AG04450 (cell line): Measurements from ENCODE around the gene MCU. TPM values are rescaled to one million over a fixed set of nuclear protein-coding genes. Genes with fewer than 3 reads are reported as not detected.
"Not testable (repeated sequence)": the region's sequence is repeated elsewhere in the genome, so short reads cannot be mapped to it uniquely, and the experiment has no call there.

Experiments
- CTCF ChIA-PET: fragments of 300-600, 350-600 bp; formaldehyde crosslinking; extraction: SDS; loops from one replicate; lab custom pipeline; 2022; ENCODE audit warnings: antibody characterized with exemption, inconsistent platforms; lab: Charles Lee
- POLR2A ChIA-PET: fragments of 350-600 bp; formaldehyde crosslinking; extraction: SDS; loops from one replicate; lab custom pipeline; 2021; ENCODE audit warnings: antibody characterized with exemption, inconsistent platforms; lab: Yijun Ruan, JAX
- DNase-seq: peaks from one replicate; pipeline ENCODE4 v3.0.0-alpha.2; 2011; ENCODE audit warnings: low read depth, low spot score
- H3K27ac ChIP-seq: one replicate; pipeline ENCODE4 v1.5.1; 2012; ENCODE audit warnings: low read depth, low read length, control low read depth
- H3K27me3 ChIP-seq: one replicate; pipeline ENCODE4 v1.6.0; 2012; ENCODE audit warnings: low read length; ENCODE audit not compliant: control insufficient read depth, insufficient read depth
- H3K4me3 ChIP-seq: 2 replicates; pipeline ENCODE4 v1.5.1; 2011; ENCODE audit warnings: mild to moderate bottlenecking, low read depth, low read length, control low read depth
- H3K9me3 ChIP-seq: 2 replicates; pipeline ENCODE4 v1.5.1; 2012; ENCODE audit warnings: low read length; ENCODE audit not compliant: control insufficient read depth, insufficient read depth
- CTCF ChIP-seq: IDR thresholded peaks from 2 replicates; pipeline ENCODE4 v1.5.1; 2011; ENCODE audit warnings: low read depth, low read length, control low read depth, inconsistent platforms
- polyA plus RNA-seq: library from polyadenylated mRNA; depleted of rRNA; stranded (reverse); fragments of >200 nt; gene quantifications from 2 replicates; pipeline ENCODE4 v1.2.3, GENCODE V29; 2011

The MCU gene
- polyA plus RNA-seq, 1 experiment, result 104 TPM

GRCh38 chr10:72762042-72762441 lies 70.1 kb downstream of the MCU start:
- Histone ChIP-seq H3K27ac (no peak overlapping the region), H3K9me3 (no peaks in the 10 kb centered on the region), H3K27me3 (no peaks in the 10 kb centered on the region), H3K4me3 (no peak overlapping the region)
- CTCF ChIA-PET, result no interaction called here
- POLR2A ChIA-PET, result no interaction called here
- TF ChIP-seq CTCF, result no peak
- no peak for DNase-seq

- POLR2A ChIA-PET, result interaction anchor here (0.6 to 1.4 kb wide), 3 partner anchors 22 to 70 kb away, joined by 3 to 6 read pairs (median 4); no protein-coding TSS in a partner anchor
Measured at GRCh38 chr10:72763201-72763600, 71.3 kb downstream of the MCU start.

GRCh38 chr10:72764151-72764550 lies 72.2 kb downstream of the MCU start:
- CTCF ChIA-PET, result interaction anchor here (1.0 kb wide), 1 partner anchor 69 kb away, joined by 4 read pairs; no protein-coding TSS in a partner anchor
- Histone ChIP-seq H3K9me3 (peaks cover 2% of the 10 kb centered on the region; the same call in 1 of the 2 replicates), H3K27ac (no peak overlapping the region), H3K4me3 (no peak overlapping the region), H3K27me3 (no peaks in the 10 kb centered on the region)
- TF ChIP-seq CTCF, result no peak
- peak; percentile 76 for DNase-seq
- POLR2A ChIA-PET, result interaction anchor here (0.5 to 1.4 kb wide), 6 partner anchors 9 to 84 kb away, joined by 3 to 6 read pairs (median 4); partner anchors contain the start of gene MCU

More at GRCh38 chr10:72763201-72763600, 71.3 kb downstream of the MCU start:
- CTCF ChIA-PET, result interaction anchor here (1.0 kb wide), 1 partner anchor 70 kb away, joined by 4 read pairs; no protein-coding TSS in a partner anchor
- Histone ChIP-seq H3K9me3 (peaks cover 2% of the 10 kb centered on the region; the same call in 1 of the 2 replicates), H3K4me3 (no peak overlapping the region), H3K27ac (no peak overlapping the region), H3K27me3 (no peaks in the 10 kb centered on the region)
- no peak for TF ChIP-seq CTCF
- DNase-seq, result no peak

- ChIA-PET POLR2A (no interaction called here), CTCF (interaction anchor here (0.9 kb wide), 1 partner anchor 69 kb away, joined by 3 read pairs; no protein-coding TSS in a partner anchor)
- TF ChIP-seq CTCF, result no peak
- Histone ChIP-seq H3K27ac (no peak overlapping the region), H3K27me3 (no peaks in the 10 kb centered on the region), H3K9me3 (peaks cover 2% of the 10 kb centered on the region; the same call in 1 of the 2 replicates), H3K4me3 (no peak overlapping the region)
- DNase-seq, result no peak
Measured at GRCh38 chr10:72765051-72765745, 73.3 kb downstream of the MCU start.

- H3K27me3 ChIP-seq, CTCF ChIA-PET, H3K9me3 ChIP-seq, H3K4me3 ChIP-seq, H3K27ac ChIP-seq, POLR2A ChIA-PET, DNase-seq: not testable (repeated sequence)
Measured at GRCh38 chr10:72771195-72771594, 79.3 kb downstream of the MCU start.
